Mucosa of stomach (tissue), 1 donor: ENCODE measurements around the gene APRT.
A peak's percentile ranks its signal among the peaks of the same experiment; 100 is the strongest.

ENCODE experiments used
- H3K27me3 ChIP-seq: one replicate; pipeline ENCODE4 v1.7.0; 2013; ENCODE audit warnings: mild to moderate bottlenecking, low read length; ENCODE audit not compliant: control insufficient read depth, insufficient read depth
- H3K36me3 ChIP-seq: one replicate; pipeline ENCODE4 v1.7.0; 2013; ENCODE audit warnings: low read length; ENCODE audit not compliant: control insufficient read depth, insufficient read depth
- H3K4me1 ChIP-seq: one replicate; pipeline ENCODE4 v1.7.0; 2013; ENCODE audit warnings: mild to moderate bottlenecking, low read length; ENCODE audit not compliant: control insufficient read depth, insufficient read depth
- H3K4me3 ChIP-seq: one replicate; pipeline ENCODE4 v1.7.0; 2013; ENCODE audit warnings: low read length
- H3K9ac ChIP-seq: one replicate; pipeline ENCODE4 v1.7.0; 2013; ENCODE audit warnings: mild to moderate bottlenecking, low read length, moderate library complexity
- H3K9me3 ChIP-seq: one replicate; pipeline ENCODE4 v1.7.0; 2013; ENCODE audit warnings: mild to moderate bottlenecking, low read length, moderate library complexity; ENCODE audit not compliant: control insufficient read depth
- donor health status: Pancreatic carcinoma.

Gene APRT

DNA sequence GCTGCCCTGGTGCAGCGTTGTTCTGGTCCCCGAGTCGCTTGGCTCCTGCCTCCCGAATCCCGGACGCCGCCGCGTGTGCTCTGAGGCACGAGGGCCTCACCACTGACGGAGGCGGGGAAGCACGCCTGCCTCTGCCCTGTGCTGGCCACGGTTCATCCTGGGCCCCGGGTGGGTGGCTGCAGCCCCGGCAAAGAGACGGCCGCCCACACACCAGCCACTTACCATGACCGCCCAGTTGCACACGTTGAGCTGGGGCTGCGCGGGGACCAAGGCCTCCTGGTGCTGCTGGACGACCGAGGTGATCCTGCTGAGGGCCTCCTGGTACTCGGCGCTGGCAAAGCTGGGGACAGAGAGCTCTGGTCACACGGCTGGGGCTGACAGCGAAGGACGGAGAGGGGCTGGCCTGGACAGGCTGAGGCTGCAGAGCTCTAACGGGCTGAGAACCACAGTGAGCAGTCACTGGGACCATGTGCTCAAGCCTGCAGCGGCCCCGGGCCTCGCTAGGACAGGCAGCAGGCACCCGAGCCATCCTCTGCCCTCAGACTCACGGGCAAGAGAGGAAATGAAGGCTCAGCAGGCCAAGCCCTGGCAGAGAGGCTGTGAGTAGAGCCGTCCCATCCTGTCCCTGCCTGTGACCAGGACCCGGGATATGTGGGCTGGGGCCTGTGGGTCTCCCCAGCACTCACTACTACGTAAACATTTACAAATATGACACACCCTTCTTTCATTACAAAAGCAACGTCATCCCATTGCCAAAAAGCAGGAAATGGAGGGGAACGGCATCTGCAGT, 6.3 kb upstream of the APRT start:
- H3K27me3 ChIP-seq: no peaks in the 10 kb centered on the region
- no peaks in the 10 kb centered on the region for H3K36me3 ChIP-seq
- no peaks in the 10 kb centered on the region for H3K9me3 ChIP-seq
- H3K4me1 ChIP-seq: peaks cover 9% of the 10 kb centered on the region
- H3K9ac ChIP-seq: no peak overlapping the region
- H3K4me3 ChIP-seq: no peak overlapping the region

DNA sequence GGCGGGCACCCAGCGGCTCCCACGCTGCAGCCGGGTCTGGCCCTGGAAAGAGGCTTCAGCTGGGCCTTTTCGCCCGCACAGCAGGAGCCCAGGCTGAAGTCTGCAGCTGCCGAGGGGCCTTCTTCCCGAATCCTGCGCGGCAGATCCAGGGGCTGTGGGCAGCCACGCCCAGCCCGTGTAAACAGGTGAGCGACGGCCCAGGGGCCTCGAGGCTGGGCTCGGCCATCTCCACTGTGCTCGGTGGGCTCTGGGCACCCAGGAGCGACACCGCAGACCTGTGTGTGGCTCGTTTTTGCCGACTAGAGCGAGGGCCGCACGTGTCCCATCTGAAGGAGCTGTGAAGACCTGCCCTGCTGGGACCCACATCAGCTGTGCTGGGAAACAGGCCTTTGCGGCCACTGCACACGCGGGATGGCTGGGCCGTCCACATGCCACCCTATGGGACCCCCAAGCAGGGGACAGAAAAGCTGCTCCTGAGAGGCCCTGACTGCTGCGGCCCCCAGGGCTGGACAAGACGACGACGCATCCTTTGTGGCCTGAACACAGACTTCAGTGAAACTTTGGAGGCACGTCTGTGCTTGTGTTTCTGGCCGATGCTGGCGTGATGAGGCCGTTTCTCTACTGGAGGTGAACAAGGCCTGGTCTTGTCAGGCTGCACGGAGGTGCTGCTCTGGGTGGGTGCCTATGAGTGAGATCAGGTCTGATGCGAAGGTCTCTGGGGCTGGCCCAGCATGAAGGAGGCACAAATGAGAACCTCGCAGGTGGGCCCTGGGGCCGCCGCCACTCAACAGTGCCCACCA, 5.2 kb upstream of the APRT start:
- Histone ChIP-seq H3K36me3 (no peaks in the 10 kb centered on the region), H3K9ac (no peak overlapping the region), H3K27me3 (no peaks in the 10 kb centered on the region), H3K4me3 (no peak overlapping the region), H3K9me3 (no peaks in the 10 kb centered on the region), H3K4me1 (peaks cover 16% of the 10 kb centered on the region)

DNA sequence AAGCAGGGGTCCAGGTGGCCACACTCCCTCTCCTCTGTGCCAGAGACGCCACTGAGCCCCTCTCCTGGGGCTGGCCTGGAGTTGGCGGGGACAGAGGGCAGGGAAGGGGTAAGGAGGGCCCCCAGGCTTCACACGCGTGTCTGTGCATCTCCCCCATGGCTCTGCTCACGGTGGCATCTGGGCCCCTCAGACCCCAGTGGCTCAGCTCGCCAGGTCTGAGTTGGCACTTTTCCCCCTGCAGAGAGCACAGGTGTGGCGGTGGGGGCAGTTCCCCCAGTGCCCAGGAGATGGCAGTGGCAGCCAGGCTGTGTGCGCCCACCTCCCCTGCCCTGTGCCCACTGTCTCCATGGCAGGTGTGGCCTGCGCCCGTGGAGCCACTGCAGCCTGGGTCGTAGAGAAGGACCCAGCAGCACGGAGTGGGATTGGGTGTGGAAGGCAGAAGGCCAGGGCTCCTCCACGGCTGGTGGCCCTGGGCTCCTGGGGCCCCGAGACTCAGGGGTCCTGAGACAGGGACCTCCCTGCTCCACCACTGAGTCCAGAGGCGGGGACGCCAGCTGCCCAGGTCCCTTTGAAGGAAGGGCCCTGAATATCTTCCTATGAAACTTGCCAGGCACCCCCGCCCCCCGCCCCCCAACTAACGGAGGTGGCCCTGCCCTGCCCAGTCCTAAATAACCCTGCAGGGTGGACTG, 4.3 kb upstream of the APRT start:
- Histone ChIP-seq H3K27me3 (no peaks in the 10 kb centered on the region), H3K9me3 (no peaks in the 10 kb centered on the region), H3K36me3 (no peaks in the 10 kb centered on the region), H3K4me3 (no peak overlapping the region), H3K4me1 (peaks cover 17% of the 10 kb centered on the region), H3K9ac (no peak overlapping the region)

DNA sequence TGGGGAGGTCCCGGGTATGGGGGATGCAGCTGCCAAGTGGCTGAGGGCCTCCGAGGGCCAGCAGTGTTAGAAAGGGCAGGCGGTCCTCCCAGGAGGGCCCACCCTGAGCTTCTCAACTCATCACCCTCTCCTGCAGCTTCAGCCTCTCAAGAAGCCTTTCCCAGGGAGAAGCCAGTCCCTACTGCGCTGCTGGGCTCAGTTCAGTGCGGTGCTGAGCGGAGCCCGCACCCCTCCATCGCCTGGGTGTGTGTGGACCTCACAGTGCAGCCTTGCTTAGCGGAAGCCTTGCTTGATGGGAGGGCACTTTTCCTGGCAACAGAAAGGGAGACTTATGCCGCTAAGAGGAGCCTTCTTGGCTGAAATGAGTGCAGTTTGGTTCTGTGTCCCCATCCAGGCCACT, 3.5 kb upstream of the APRT start:
- H3K9ac ChIP-seq: no peak overlapping the region
- H3K9me3 ChIP-seq: no peaks in the 10 kb centered on the region
- H3K36me3 ChIP-seq: no peaks in the 10 kb centered on the region
- no peaks in the 10 kb centered on the region for H3K27me3 ChIP-seq
- H3K4me1 ChIP-seq: peaks cover 25% of the 10 kb centered on the region
- no peak overlapping the region for H3K4me3 ChIP-seq

DNA sequence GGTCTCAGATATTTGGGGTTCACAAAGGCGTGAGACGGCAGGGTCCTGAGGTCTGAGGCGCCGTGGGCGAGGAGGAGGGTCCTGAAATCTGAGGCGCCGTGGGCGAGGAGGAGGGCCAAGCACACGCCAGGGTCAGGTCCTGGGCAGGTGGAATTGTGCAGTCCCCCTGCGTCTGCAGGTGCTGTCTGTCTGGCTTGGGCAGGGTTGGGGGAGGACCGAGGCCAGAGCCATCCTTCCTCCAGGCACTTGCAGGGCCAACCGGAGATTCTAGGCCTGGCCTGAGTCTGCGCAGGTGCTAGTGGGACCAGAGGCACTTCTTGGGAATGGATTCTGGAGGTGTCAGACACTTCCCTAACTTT, 2.4 kb upstream of the APRT start:
- peaks cover 32% of the 10 kb centered on the region for H3K4me1 ChIP-seq
- no peaks in the 10 kb centered on the region for H3K36me3 ChIP-seq
- H3K27me3 ChIP-seq: no peaks in the 10 kb centered on the region
- H3K9me3 ChIP-seq: no peaks in the 10 kb centered on the region
- no peak overlapping the region for H3K4me3 ChIP-seq
- no peak overlapping the region for H3K9ac ChIP-seq

DNA sequence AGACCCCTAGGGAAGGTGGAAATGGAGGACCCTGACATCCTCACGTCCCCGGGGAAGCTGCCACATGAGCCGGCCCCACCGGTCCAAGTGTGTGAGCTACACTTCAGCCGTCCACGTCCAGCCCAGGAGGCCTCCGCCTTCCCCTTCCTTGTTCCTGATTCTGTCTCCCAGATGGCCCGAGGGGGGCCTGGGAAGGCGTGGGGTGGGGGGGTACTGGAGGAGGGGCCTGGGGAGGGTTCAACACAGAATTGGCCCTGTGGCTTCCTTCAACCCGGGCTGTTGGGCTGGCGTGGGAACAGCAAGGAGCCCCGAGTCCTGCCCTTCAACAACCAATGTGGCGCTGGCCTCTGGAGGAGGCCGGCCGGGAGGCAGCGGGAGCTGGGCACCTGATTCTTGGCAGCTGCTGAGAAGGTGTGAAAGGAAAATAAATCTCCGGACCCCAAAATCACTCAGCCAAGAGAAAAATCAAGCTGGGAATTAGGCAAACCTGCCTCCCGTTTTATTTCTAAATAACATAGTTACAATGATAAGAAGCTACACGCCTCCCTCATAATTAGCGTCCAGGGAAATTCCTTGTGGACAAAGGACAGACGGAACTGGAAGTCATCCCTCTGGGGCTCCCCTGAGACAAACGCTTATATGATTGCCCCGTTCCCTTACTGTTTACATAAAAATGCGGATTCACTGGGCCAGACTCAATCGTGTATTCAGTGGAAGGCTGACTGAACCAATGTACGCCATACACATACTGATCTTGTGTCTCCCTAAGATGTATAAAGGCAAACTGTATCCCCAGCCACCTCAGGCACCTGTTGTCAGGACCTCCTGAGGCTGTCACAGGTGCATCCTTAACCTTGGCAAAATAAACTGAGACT, 1.8 kb upstream of the APRT start:
- Histone ChIP-seq H3K4me3 (no peak overlapping the region), H3K9ac (no peak overlapping the region), H3K27me3 (no peaks in the 10 kb centered on the region), H3K4me1 (peaks cover 32% of the 10 kb centered on the region), H3K36me3 (no peaks in the 10 kb centered on the region), H3K9me3 (no peaks in the 10 kb centered on the region)

DNA sequence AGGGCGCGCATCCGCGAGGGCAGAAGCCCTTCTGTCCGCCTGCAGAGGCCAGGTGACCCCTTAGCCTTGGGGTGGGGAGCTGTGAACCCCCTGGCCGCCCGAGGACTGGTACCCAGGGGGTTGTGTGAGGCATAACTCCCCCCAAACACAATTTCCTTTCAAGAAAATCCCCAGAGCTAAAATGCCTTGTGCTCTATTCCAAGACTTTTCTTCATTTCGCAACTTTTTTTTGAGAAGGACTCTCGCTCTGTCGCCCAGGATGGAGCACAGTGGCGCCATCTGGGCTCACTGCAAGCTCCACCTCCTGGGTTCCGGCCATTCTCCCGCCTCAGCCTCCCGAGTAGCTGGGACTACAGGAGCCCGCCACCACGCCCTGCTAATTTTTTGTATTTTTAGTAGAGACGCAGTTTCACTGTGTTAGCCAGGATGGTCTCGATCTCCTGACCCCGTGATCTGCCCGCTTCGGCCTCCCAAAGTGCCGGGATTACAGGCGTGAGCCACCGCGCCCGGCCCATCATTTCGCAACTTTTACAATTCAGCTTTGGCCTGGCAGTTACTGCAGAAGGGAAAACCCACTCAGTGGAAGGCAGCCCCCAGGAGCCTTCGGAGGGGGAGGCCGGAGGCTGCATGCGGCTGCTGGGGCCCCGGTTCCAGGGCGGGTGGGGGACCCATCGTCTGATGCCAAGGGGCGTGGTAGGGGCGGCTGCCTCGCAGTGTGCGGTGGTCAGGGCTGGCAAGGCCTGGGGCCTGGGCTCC, 963 bp upstream of the APRT start:
- Histone ChIP-seq H3K4me3 (peak overlapping the region; percentile 8), H3K9me3 (no peaks in the 10 kb centered on the region), H3K9ac (peak overlapping the region; percentile 43), H3K27me3 (no peaks in the 10 kb centered on the region), H3K4me1 (peaks cover 32% of the 10 kb centered on the region), H3K36me3 (no peaks in the 10 kb centered on the region)

DNA sequence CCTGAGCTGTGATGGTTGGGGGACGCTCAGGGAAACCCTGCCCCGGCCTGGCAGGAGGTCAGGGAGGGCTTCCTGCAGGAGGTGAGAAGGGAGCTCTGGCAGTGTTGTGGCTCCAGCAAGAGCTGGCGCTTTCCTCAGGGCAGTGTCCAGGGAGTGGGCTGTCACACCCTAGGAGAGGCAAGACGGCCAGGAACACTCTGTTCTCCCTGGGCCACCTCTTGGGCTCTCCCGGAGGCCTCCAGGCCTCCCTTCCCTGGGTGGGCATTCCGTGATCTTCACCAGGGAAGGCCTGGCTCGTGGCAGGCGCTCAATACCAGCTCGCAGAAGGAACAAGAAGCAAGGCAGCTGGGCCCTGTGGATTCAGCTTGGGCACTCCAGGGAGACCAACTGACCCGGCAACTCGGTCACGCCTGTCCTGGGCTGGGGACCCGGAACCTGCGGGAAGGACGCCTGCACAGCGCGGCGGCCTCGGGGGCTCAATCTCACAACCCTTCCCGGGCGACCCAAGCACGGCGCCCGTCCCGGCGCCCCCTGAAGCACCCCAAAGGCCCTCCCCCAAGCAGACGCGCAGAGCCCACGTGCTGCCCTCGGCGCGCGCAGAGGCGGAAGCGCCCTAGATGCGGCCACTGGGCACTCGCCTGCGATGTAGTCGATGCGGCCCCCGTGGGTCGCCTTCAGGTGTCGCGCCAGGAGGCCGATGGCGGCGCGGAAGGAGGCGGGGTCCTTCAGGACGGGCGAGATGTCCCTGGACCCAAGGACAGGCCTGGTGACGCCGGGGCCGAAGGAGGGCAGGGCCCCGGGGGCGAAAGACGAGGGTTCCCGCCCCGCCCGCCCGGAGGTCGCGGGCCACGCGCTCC, 588 bp downstream of the APRT start:
- peak overlapping the region; percentile 78 for H3K9ac ChIP-seq
- no peaks in the 10 kb centered on the region for H3K36me3 ChIP-seq
- H3K27me3 ChIP-seq: no peaks in the 10 kb centered on the region
- H3K4me1 ChIP-seq: peaks cover 30% of the 10 kb centered on the region
- peak overlapping the region; percentile 43 for H3K4me3 ChIP-seq
- H3K9me3 ChIP-seq: no peaks in the 10 kb centered on the region

DNA sequence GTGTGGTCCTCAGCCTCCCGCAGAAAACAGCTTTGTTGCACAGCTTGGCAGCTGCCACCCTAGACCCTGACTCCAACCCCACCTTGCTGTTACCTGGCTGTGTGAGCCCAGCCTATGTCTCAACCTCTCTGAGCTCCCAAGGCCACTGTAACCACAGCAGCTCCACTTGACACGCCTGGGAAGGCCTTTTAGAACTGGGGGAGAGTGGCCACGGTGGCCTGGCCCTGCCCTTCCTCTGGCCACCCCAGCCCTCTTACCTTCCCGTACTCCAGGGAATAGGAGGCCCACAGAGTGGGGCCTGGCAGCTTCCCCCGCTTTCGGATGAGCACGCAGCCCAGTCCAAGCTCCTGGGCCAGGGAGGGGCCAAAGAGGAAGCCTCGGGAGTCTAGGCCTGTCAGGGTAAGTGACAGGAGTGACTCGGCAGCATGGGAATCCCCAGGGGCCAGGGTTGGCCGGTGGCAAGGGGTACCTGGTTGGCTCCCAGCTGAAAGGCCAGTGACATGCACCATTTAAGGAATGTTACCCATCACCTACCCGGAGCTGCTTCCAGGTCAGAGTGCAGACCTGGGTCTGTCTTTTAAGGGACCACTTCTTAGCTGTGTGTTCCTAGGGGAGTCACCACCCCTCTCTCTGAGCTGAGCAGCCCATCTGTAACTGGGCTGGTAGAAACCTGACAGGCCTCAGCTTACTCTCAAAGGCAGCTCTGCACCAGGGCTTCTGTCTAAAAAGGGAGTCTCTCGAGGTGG, 1.4 kb downstream of the APRT start:
- H3K4me1 ChIP-seq: peaks cover 27% of the 10 kb centered on the region
- no peaks in the 10 kb centered on the region for H3K36me3 ChIP-seq
- H3K4me3 ChIP-seq: peak overlapping the region; percentile 43
- peak overlapping the region; percentile 78 for H3K9ac ChIP-seq
- no peaks in the 10 kb centered on the region for H3K27me3 ChIP-seq
- H3K9me3 ChIP-seq: no peaks in the 10 kb centered on the region

DNA sequence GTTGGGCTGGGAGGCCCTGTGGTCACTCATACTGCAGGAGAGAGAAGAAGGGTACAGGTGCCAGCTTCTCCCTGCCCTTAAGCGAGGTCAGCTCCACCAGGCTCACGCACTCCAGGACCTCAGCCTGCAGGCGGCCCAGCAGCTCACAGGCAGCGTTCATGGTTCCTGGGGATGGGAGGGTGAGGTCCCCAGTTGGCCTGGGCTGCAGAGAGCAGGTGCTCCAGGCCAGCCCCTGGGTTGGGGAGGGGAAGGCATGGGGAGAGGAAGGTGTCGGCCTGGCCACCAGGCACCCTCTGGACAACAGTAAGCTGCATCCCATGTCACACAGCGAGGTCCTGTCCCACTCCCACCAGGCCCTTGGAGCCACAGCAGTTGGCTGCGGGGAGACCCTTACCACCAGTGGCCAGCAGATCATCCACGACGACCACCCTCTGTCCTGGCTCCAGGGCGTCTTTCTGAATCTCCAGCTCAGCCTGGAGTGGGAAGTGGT, 2.0 kb downstream of the APRT start:
- Histone ChIP-seq H3K9me3 (no peaks in the 10 kb centered on the region), H3K36me3 (no peaks in the 10 kb centered on the region), H3K9ac (peak overlapping the region; percentile 78), H3K27me3 (no peaks in the 10 kb centered on the region), H3K4me1 (peaks cover 31% of the 10 kb centered on the region), H3K4me3 (no peak overlapping the region)
